Fibroblast of pulmonary artery (primary cell): Measurements from ENCODE around the gene PHACTR3.

Experiments
- DNase-seq: peaks from one replicate; pipeline ENCODE4 v3.0.0-alpha.2; 2010; ENCODE audit warnings: low read depth
- H3K4me3 ChIP-seq: replicated peaks from 2 replicates; pipeline ENCODE4 v1.5.1; 2011; ENCODE audit warnings: low read depth, mild to moderate bottlenecking, control low read depth, low read length, moderate library complexity
- TF ChIP-seq, protein P1 (sequence below): IDR thresholded peaks from 2 replicates; pipeline ENCODE4 v1.5.1; 2011; ENCODE audit warnings: mild to moderate bottlenecking, control low read depth, low read length, inconsistent platforms; ENCODE audit errors: missing control alignments

Gene PHACTR3

DNA sequence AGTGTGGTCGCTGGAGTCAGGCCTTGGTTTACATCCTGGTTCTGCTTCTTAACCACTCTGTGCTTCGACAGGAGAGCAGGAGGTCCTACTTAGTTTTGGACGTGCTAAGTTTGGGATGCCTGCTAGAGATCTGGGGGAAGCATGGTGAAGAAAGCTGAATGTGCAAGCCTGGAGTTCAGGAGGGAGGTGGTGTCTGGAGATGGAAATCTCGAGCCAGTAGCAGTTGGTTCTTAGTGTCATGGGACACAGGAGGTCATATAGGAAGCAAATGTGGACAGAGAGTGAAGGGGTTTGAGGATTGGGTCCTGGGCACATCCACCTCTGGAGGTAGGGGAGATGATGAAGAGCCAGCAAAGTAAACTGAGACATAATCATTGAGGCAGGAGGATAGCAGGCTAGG lies 197.7 kb downstream of the PHACTR3 start:
- no peak overlapping the region for H3K4me3 ChIP-seq
- no peak for DNase-seq
- TF ChIP-seq, protein P1, sequence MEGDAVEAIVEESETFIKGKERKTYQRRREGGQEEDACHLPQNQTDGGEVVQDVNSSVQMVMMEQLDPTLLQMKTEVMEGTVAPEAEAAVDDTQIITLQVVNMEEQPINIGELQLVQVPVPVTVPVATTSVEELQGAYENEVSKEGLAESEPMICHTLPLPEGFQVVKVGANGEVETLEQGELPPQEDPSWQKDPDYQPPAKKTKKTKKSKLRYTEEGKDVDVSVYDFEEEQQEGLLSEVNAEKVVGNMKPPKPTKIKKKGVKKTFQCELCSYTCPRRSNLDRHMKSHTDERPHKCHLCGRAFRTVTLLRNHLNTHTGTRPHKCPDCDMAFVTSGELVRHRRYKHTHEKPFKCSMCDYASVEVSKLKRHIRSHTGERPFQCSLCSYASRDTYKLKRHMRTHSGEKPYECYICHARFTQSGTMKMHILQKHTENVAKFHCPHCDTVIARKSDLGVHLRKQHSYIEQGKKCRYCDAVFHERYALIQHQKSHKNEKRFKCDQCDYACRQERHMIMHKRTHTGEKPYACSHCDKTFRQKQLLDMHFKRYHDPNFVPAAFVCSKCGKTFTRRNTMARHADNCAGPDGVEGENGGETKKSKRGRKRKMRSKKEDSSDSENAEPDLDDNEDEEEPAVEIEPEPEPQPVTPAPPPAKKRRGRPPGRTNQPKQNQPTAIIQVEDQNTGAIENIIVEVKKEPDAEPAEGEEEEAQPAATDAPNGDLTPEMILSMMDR: no peak

DNA sequence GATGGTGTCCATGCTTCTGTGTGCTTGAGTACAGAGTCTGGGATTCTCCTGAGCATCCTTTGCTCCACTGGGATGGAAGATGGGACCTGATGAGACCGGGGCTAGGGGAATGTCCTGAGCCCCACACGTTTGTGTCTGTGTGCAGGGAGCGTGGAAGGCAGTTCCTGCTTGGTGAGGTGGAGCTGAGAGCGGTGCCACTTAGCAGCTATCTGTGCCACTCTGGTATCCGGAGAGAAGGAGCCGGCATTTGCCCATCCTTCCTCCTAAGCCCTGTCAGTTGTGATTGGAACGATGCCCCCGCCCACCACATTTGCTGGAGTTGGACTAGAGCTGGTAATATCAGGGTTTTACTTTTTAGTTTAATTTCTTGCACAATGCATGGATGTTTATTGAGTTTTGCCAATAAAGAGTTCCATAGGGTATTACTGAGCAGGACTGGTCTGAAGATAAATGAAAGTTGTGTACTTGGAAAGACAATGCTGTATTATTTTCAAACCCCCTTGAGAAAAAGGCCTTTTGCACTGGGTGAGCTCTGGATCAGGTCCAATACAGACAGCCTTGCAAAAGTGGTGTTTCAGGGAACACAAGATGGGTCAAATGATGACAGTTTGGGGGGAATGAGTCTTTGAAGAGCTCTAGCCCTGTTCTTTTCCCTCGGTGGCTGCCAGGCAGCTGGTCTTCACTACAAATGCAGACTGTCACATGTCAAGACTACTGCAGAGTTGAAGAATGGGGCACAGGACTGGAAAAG lies 198.3 kb downstream of the PHACTR3 start:
- H3K4me3 ChIP-seq: no peak overlapping the region
- TF ChIP-seq, protein P1: no peak
- no peak for DNase-seq

DNA sequence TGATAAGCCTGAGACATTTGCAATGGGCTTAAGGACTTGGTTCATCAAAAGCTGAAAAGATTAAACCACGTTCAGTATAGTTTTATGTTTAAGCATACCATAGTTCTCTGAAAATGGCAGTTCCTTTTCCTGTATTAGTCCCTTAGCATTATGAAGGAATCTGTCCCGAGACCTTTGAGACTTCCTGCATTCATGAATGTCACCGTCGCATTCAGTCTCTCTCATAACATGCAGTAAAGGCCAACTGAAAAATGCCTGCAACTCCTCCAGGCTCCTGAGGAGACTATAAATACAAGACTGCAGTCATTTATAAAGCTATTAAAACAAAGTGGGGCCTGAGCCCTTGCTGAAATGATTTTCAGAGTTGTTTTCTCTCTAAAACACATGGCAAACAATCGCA lies 200.0 kb downstream of the PHACTR3 start:
- TF ChIP-seq, protein P1: no peak
- no peak overlapping the region for H3K4me3 ChIP-seq
- DNase-seq: no peak

DNA sequence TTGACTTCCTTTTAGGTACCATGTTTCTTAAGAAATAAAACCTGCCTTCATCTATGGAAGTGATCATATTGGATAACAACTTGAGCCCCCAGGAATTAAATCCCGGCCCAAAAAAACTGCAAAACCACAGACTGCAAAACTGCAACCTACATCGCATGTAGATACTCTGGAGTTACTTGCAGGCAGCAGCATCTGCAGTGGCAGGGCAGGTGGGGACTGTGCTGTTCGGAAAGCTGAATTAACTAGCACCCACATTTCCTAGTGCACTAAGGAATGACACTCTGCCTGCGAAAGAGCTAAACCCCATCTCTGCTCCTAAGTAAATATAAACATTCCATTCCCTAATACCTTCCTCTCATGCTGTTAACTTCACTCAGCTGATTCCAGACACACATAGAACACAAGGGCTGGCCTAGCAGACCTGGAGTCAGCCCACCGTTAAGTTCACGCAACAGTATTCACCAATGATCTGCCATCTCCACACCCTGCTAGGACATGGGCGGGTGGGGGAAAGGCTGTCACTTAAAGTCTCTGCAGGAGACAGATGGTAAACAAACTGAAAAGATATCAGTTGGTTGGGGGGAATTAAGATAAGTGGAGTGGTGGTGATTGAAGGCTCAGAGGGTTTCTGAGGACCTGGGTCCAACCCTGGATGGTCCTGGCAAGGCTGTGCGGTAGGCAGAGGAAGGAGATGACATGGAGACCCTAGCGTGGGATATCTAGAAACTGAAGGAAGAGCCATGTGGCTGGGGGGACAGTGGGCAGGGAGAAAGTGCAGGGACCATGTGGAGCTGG lies 200.7 kb downstream of the PHACTR3 start:
- DNase-seq: no peak
- TF ChIP-seq, protein P1: no peak
- no peak overlapping the region for H3K4me3 ChIP-seq

DNA sequence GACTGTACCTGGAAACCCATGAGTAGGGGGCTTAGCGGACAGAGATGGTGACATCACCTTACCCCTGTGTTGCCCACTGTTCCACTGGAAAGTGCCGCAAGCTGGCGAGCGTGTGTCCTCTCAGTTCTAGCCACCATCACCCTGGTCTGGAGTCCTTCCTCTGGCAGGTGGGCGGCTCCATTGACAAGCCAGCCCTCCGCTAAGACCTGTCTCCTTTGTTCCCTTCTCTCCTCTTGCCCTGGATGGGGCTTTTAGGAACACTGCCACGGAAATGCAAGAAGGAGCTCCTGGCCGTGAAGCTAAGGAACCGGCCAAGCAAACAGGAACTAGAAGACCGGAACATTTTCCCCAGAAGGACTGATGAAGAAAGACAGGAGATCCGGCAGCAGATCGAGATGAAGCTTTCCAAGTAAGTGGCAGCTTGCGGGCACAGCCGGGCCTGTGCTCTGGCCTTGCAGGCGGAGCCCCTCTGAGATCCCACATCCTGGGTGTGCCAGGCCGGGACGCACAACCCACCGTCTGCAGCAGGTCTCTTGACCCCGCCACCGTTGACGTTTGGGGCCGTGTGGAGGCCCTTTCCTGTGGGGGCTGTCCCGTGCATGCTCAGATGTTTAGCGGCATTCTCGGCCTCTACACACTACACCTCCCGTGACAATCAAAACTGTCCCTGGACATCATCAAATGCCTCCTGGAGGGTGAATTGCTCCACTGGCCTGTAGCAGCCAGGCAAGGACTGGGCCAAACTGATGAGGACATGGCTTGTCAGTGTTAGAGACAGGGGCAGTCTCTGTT lies 201.6 kb downstream of the PHACTR3 start:
- no peak overlapping the region for H3K4me3 ChIP-seq
- no peak for DNase-seq
- TF ChIP-seq, protein P1: no peak

DNA sequence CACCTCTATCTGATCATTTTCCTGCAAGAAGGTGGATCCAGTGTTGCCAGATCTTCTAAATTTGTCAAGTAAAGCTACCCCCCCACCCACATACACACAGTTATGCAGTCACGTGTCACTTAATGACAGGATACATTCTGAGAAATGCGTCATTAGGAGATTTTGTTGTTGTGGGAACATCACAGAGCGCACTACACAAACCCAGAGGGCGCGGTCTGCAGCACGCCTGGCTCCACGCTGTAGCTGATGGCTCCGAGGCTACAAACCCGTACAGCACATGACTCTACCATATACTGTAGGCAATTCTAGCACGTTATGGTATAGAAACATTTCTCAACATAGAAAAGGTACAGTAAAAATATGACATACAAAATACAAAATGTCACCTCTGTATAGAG lies 202.2 kb downstream of the PHACTR3 start:
- no peak for DNase-seq
- no peak overlapping the region for H3K4me3 ChIP-seq
- TF ChIP-seq, protein P1: no peak
